Chondrocyte (in vitro differentiated cells): ENCODE measurements around the gene LPCAT1. TPM values are rescaled to one million over a fixed set of nuclear protein-coding genes. Genes with fewer than 3 reads are reported as not detected.

Experiments used
- DNase-seq: peaks from one replicate; pipeline ENCODE4 v3.0.0; 2021; ENCODE audit warnings: mixed read lengths, low spot score
- H3K27ac Mint-ChIP-seq: one replicate; pipeline ENCODE4 v1.8.0; 2021; ENCODE audit warnings: mild to moderate bottlenecking, moderate library complexity, mixed read lengths; ENCODE audit not compliant: unreplicated experiment
- H3K27me3 Mint-ChIP-seq: 2 replicates; pipeline ENCODE4 v1.8.0; 2021; ENCODE audit warnings: low read depth, mixed read lengths
- H3K36me3 Mint-ChIP-seq: 2 replicates; pipeline ENCODE4 v1.8.0; 2021; ENCODE audit warnings: low read depth, mixed read lengths
- H3K4me1 Mint-ChIP-seq: 2 replicates; pipeline ENCODE4 v1.8.0; 2021; ENCODE audit warnings: low read depth, mild to moderate bottlenecking, mixed read lengths
- H3K4me3 Mint-ChIP-seq: one replicate; pipeline ENCODE4 v1.8.0; 2021; ENCODE audit warnings: mild to moderate bottlenecking, moderate library complexity, mixed read lengths; ENCODE audit not compliant: unreplicated experiment
- H3K9me3 Mint-ChIP-seq: 2 replicates; pipeline ENCODE4 v1.8.0; 2021; ENCODE audit warnings: low read depth, mixed read lengths
- total RNA-seq: library from RNA; stranded (reverse); gene quantifications from 3 replicates; pipeline ENCODE4 v1.2.1, GENCODE V29; 2021
- TF ChIP-seq, protein P1 (sequence below): fragments of 200-600 bp; sonication (generic); IDR thresholded peaks from 2 replicates; pipeline ENCODE4 v1.5.0; 2021; ENCODE audit warnings: antibody characterized with exemption, mild to moderate bottlenecking, moderate library complexity

LPCAT1 gene
- total RNA-seq, 1 donor from 2014 or later: 49.4 TPM

DNA sequence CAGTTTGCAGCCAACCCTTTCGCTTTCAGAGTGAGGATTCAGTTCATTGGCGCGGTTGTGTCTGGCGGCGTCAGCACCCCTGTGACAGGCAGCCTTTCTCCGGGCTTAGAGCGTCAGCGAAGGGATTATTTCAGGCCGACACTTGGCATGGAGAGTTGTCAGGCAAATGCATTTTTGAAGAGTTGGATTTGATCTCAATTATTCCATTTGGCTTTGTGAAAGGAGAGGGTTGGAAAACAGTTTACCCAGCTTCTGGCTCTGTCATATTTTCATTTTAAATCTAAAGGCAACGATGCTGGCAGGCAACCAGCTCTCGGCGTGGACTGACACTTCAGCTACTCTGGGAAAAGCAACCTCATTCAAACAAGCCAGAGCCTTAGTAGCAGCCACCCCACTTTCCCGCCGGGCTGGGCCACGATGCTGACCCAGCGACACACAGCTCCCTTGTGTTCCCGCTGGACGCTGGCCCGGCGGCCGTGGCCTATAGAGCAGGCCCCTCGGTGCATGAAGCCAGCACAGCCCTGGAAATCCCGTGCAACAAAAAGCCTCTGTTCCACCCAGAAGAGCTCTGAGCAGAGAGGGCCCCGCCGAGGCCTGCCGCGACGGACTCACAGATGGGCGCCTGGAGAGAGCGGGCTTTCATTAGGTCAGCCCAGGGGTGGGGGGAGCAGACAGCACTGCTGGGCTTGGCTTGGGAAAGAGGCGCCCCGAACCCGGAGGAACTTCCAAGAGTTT is 28.9 kb upstream of the LPCAT1 start:
- Mint-ChIP-seq H3K36me3 (no peaks in the 10 kb centered on the region), H3K9me3 (no peaks in the 10 kb centered on the region), H3K4me1 (peaks cover 38% of the 10 kb centered on the region), H3K27ac (peak overlapping the region; percentile 27), H3K4me3 (no peak overlapping the region), H3K27me3 (peaks cover 38% of the 10 kb centered on the region)
- TF ChIP-seq, protein P1, sequence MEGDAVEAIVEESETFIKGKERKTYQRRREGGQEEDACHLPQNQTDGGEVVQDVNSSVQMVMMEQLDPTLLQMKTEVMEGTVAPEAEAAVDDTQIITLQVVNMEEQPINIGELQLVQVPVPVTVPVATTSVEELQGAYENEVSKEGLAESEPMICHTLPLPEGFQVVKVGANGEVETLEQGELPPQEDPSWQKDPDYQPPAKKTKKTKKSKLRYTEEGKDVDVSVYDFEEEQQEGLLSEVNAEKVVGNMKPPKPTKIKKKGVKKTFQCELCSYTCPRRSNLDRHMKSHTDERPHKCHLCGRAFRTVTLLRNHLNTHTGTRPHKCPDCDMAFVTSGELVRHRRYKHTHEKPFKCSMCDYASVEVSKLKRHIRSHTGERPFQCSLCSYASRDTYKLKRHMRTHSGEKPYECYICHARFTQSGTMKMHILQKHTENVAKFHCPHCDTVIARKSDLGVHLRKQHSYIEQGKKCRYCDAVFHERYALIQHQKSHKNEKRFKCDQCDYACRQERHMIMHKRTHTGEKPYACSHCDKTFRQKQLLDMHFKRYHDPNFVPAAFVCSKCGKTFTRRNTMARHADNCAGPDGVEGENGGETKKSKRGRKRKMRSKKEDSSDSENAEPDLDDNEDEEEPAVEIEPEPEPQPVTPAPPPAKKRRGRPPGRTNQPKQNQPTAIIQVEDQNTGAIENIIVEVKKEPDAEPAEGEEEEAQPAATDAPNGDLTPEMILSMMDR: no peak
- peak; percentile 71 for DNase-seq

DNA sequence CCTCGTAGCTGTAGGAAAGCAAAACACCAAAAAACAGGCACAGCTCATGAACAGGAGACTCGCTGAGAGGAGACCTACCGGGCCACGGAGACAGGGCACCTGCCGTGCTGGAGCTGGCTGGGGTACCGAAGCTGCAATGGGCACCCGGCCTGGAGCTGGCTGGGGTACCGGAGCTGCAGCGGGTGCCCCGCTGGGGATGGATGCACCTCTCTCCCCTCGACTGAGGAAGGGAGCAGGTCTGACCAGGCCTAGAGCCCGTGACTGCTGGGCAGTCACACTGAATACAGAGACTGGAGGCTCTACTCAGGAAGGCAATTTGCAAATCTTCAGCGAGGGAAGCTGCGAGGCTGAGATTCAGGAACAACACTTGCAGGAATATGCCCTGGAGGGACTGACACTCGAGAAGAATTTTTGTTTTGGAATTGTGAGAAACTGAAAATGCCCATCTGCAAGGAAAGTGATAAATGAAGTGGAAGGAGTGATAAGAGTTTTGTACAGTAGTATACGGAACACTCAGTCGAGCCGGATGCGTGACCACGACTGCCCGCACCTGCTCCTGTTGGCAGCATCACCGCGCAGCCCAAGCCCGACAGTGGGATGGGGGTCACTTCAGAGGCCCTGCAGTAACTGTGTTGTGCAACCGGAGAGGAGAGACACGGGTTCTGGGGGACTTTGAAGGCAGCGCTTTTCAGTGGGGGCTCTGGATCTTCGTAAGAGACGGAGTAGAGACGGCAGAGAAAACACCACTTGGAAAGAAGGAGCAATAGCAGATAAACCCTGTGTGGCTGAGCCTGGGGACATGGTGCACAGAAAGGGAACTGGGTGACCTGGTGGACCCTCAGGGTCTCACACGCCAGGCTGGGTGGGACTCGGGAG is 27.9 kb upstream of the LPCAT1 start:
- TF ChIP-seq, protein P1: no peak
- Mint-ChIP-seq H3K27ac (no peak overlapping the region), H3K36me3 (no peaks in the 10 kb centered on the region), H3K27me3 (peaks cover 46% of the 10 kb centered on the region), H3K4me3 (no peak overlapping the region), H3K9me3 (no peaks in the 10 kb centered on the region), H3K4me1 (peaks cover 38% of the 10 kb centered on the region)
- peak; percentile 77 for DNase-seq

DNA sequence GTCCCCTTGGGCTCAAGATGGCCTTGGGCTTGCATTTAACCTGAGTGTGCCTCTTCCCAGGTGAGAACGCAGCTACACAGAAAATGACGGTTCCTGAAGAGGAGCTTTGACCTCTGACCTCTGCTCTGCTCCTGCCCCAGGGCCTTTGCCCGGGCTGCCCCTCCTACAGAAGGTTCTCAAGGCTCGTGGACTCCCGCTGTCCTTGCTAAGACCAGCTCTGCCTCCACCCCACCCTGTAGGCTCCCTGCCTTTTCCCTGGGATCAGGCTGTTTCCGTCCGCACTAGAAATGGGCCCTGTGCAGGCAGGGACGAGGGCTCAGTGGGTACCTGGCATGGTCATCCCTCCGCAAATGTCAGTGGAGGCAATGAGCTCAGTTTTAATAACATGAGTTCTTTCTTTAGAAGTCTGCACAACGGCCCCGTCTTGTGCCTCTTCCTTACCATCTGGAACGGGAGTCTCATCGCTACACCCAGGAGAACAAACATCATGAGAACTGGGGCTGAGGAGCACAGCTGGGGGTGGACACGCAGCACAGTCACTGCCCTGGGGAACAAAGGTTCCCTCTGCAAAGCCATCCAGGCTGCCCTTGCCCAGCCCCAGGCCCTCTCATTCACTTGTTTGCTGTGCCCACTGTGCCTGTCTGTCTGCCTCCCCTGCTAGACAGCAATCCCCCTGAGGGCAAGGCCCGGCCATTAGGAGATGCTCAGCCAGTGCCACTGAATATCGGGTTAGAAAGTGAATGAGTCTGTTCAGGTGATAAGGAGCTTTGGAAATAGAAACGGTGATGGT is 26.7 kb upstream of the LPCAT1 start:
- TF ChIP-seq, protein P1: no peak
- Mint-ChIP-seq H3K9me3 (no peaks in the 10 kb centered on the region), H3K27me3 (peaks cover 57% of the 10 kb centered on the region), H3K36me3 (no peaks in the 10 kb centered on the region), H3K4me3 (no peak overlapping the region), H3K27ac (no peak overlapping the region), H3K4me1 (peaks cover 34% of the 10 kb centered on the region)
- peak; percentile 54 for DNase-seq

DNA sequence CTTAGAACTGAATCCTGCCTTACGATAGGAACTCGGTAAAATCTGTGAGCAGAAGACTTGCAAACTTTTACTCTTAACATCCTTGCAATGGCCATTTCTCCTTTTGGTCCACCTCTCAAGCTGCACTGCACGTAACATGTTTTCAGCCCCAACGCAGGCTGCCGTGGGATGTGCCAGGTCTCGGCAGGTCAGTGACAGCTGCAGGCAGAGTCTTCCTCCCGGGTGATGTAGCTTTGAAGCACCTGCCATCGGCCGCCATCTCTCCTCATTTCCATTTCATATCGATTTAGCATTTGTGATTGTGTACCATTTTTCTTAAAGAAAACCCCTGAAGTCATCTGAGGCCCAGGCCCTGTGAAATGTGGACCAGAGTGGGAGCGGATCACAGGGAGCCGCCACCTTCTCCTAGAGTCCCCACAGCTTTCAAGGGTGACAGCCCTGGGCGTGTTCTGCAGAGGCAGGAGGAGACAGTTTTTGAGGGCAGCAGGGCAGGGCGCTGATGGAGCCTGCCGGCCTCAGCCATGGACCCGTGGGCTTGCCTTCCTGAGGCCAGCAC is 25.8 kb upstream of the LPCAT1 start:
- Mint-ChIP-seq H3K9me3 (no peaks in the 10 kb centered on the region), H3K27me3 (peaks cover 62% of the 10 kb centered on the region), H3K4me3 (no peak overlapping the region), H3K4me1 (peaks cover 25% of the 10 kb centered on the region), H3K36me3 (no peaks in the 10 kb centered on the region), H3K27ac (no peak overlapping the region)
- TF ChIP-seq, protein P1: no peak
- DNase-seq: peak; percentile 62
